Right renal cortex interstitium (tissue), 3 donors: ENCODE results near the gene EXOSC3. TPM values are rescaled to one million over a fixed set of nuclear protein-coding genes. Genes with fewer than 3 reads are reported as not detected.

Source experiments
- DNase-seq, 3 donors: peaks; one replicate each; pipeline ENCODE4 v3.0.0-alpha.2; 2013; ENCODE audit warnings: low read depth in 3 of 3, low spot score in 2 of 3
- polyA plus RNA-seq, 3 donors: library from polyadenylated mRNA; unstranded; fragments of 120-200 nt; gene quantifications; one replicate each; pipeline ENCODE4 v1.2.1, GENCODE V29; 2013; ENCODE audit not compliant: insufficient read length in 3 of 3

Gene EXOSC3
- polyA plus RNA-seq, 3 donors: 37.9 to 44.1 (median 40.7) TPM

- DNase-seq: no peak
These were observed 45.6 kb downstream of the EXOSC3 start for GRCh38 chr9:37739222-37739621.

- DNase-seq: no peak
These were observed 51.9 kb downstream of the EXOSC3 start for GRCh38 chr9:37732952-37733351.

- DNase-seq: no peak
These were observed 52.6 kb downstream of the EXOSC3 start for GRCh38 chr9:37732086-37732741.

GRCh38 chr9:37730839-37731238 lies 54.0 kb downstream of the EXOSC3 start:
- DNase-seq: no peak

- no peak for DNase-seq
These were observed 54.6 kb downstream of the EXOSC3 start for GRCh38 chr9:37730256-37730655.

Other genes starting within 250 kb of the EXOSC3 start
- 10 to 100 TPM; 11.8 to 13.3 (median 12.9) TPM for gene FBXO10, start 208.7 kb downstream of the EXOSC3 start, polyA plus RNA-seq
- gene TOMM5, start 192.5 kb downstream of the EXOSC3 start, polyA plus RNA-seq: 100 to 1,000 TPM; 123 to 136 (median 134) TPM
- under 1 TPM; 0.68 to 0.89 (median 0.81) TPM for gene FRMPD1, start 134.1 kb downstream of the EXOSC3 start, polyA plus RNA-seq
- gene TRMT10B, start 31.3 kb downstream of the EXOSC3 start, polyA plus RNA-seq: 10 to 100 TPM; 14.1 to 14.7 (median 14.5) TPM
- 10 to 100 TPM; 34.0 to 38.4 (median 36.3) TPM for gene DCAF10, start 15.7 kb upstream of the EXOSC3 start, polyA plus RNA-seq
- gene SLC25A51, start 119.1 kb upstream of the EXOSC3 start, polyA plus RNA-seq: 10 to 100 TPM; 16.6 to 21.3 (median 20.0) TPM